ENCODE measurements around the gene TAAR5. TPM values are rescaled to one million over a fixed set of nuclear protein-coding genes. Genes with fewer than 3 reads are reported as not detected.

Gene TAAR5
- total and polyA plus RNA-seq, 11 donors, result not detected

DNA sequence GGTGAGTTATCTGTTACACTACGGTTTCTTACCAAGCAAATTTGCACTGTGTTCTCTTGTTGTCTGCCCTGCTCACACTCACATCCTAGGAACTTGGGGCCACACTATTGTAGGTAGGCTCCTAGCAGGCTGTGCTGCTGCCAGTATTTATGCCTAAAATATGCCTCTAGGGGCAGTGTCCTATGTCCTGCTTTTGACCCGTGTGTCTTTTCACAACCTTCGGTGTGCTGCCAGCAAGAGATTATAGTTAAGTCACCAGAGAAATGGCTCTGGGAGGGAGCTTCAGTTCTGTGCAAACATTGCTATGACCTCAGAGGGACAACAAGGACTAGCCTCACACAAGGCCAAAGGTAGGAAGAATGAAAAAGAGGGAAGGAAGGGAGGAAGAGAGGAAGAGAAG lies 8.9 kb upstream of the TAAR5 start:
- Histone ChIP-seq H3K27me3 (peaks cover 0 to 3% (median 0%) of the 10 kb centered on the region in 9 donors), H3K36me3 (no peaks in the 10 kb centered on the region), H3K27ac (no peak overlapping the region), H3K9me3 (no peaks in the 10 kb centered on the region), H3K4me1 (no peaks in the 10 kb centered on the region), H3K4me3 (no peak overlapping the region)
- 30 to 45% (median 36%) methylated on average over 3 of the region's 3 CpGs for WGBS, 4 donors
- no peak for TF ChIP-seq POLR2A (IDR thresholded peaks at IDR 0.05)
- TF ChIP-seq, protein P1, sequence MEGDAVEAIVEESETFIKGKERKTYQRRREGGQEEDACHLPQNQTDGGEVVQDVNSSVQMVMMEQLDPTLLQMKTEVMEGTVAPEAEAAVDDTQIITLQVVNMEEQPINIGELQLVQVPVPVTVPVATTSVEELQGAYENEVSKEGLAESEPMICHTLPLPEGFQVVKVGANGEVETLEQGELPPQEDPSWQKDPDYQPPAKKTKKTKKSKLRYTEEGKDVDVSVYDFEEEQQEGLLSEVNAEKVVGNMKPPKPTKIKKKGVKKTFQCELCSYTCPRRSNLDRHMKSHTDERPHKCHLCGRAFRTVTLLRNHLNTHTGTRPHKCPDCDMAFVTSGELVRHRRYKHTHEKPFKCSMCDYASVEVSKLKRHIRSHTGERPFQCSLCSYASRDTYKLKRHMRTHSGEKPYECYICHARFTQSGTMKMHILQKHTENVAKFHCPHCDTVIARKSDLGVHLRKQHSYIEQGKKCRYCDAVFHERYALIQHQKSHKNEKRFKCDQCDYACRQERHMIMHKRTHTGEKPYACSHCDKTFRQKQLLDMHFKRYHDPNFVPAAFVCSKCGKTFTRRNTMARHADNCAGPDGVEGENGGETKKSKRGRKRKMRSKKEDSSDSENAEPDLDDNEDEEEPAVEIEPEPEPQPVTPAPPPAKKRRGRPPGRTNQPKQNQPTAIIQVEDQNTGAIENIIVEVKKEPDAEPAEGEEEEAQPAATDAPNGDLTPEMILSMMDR (IDR thresholded peaks at IDR 0.05), result no peak
- intact Hi-C loops (cut with DNase I), result no loop called here
- DNase-seq (no peak), ATAC-seq (no peak)

DNA sequence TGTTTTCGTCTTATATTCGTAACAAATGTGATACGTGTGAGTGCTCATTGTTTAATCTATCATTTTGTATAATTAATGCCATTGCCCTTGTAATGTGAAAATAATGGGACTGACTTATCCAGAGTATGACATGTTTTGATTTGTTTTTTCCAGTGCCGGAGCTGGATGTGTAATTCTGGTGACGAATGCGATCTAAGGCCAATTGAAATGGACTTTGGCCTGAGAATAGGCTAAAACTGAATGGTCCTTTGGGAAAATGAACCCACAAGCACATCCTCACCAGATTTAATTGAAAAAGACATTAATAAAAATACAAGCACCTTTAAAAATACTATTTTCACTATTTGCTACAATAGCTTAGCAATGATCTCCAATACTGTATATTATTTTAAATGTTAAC lies 6.7 kb upstream of the TAAR5 start:
- ATAC-seq, result no peak
- intact Hi-C loops (cut with DNase I), result no loop called here

GRCh38 chr6:132592855-132593254 lies 3.3 kb upstream of the TAAR5 start:
- TF ChIP-seq, protein P1 (IDR thresholded peaks at IDR 0.05), result no peak
- TF ChIP-seq POLR2A (IDR thresholded peaks at IDR 0.05), result no peak
- no peak for ATAC-seq
- Histone ChIP-seq H3K4me3 (no peak overlapping the region), H3K4me1 (no peaks in the 10 kb centered on the region), H3K27me3 (peaks cover 0 to 12% (median 0%) of the 10 kb centered on the region in 9 donors), H3K36me3 (no peaks in the 10 kb centered on the region), H3K9me3 (no peaks in the 10 kb centered on the region), H3K27ac (no peak overlapping the region)
- DNase-seq, result no peak
- 56 to 70% (median 66%) methylated on average over 2 of the region's 2 CpGs for WGBS, 4 donors
- intact Hi-C loops (cut with DNase I), result no loop called here

More for the DNA sequence above, 6.7 kb upstream of the TAAR5 start:
- 70 to 89% (median 80%) methylated on average over 6 of the region's 6 CpGs for WGBS, 4 donors
- no peak for DNase-seq
- Histone ChIP-seq H3K4me3 (no peak overlapping the region), H3K36me3 (no peaks in the 10 kb centered on the region), H3K27ac (no peak overlapping the region), H3K9me3 (no peaks in the 10 kb centered on the region), H3K4me1 (no peaks in the 10 kb centered on the region), H3K27me3 (peaks cover 0 to 4% (median 0%) of the 10 kb centered on the region in 9 donors)
- no peak for TF ChIP-seq POLR2A (IDR thresholded peaks at IDR 0.05)
- TF ChIP-seq, protein P1 (IDR thresholded peaks at IDR 0.05), result no peak

DNA sequence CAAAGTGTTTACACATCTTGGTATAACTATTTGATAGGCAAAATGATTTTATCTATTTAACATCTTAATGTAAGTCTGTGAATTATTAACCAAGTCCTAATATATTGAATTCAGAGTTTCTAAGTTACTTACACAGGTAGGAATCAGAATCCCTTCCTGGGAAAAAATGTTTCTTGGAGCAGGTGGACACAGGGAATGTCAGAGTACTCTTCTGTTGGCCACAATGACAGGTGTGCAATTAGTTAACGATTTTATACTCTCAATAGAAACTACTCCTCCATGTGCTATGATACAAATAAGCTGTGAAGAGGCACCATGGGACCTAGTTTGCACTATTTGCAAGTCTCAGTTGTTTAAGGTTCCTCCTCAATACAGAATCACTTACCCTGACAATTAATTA lies 821 bp upstream of the TAAR5 start:
- no peak for TF ChIP-seq POLR2A (IDR thresholded peaks at IDR 0.05)
- TF ChIP-seq, protein P1 (IDR thresholded peaks at IDR 0.05), result no peak
- no peak for ATAC-seq
- H3K4me3 ChIP-seq, result no peak overlapping the region
- intact Hi-C loops (cut with DNase I), result no loop called here
- no peaks in the 10 kb centered on the region for H3K9me3 ChIP-seq
- no peak for DNase-seq
- no peak overlapping the region for H3K27ac ChIP-seq
- peaks cover 0 to 12% (median 0%) of the 10 kb centered on the region in 9 donors for H3K27me3 ChIP-seq
- 73 to 85% (median 79%) methylated on average over 1 of the region's 1 CpG for WGBS, 4 donors
- H3K4me1 ChIP-seq, result no peaks in the 10 kb centered on the region
- H3K36me3 ChIP-seq, result no peaks in the 10 kb centered on the region
